GM23338 (cell line): ENCODE data around the gene SCRT2. TPM values are rescaled to one million over a fixed set of nuclear protein-coding genes. Genes with fewer than 3 reads are reported as not detected.

Source experiments
- ATAC-seq: fragments of 200-7000 bp; cut with Tn5 transposase; 3 replicates; pipeline ENCODE4 v1.9.1; 2020
- DNase-seq: peaks from one replicate; pipeline ENCODE4 v3.0.0-alpha.2; 2015; ENCODE audit warnings: low spot score
- H2AFZ ChIP-seq: fragments of 200-600 bp; sonication (generic); 2 replicates; pipeline ENCODE4 v1.8.0; 2016; ENCODE audit warnings: antibody characterized with exemption, mild to moderate bottlenecking, moderate library complexity
- H3F3A ChIP-seq: fragments of 200-600 bp; sonication (generic); replicated peaks from 2 replicates; pipeline ENCODE4 v1.8.0; 2017; ENCODE audit warnings: antibody characterized with exemption, mixed run types, low read depth
- H3K27ac ChIP-seq: fragments of 200-600 bp; sonication (generic); 2 replicates; pipeline ENCODE4 v1.6.1; 2016; ENCODE audit warnings: low read depth
- H3K27me3 ChIP-seq: fragments of 200-600 bp; sonication (generic); 2 replicates; pipeline ENCODE4 v1.8.0; 2016; ENCODE audit warnings: mild to moderate bottlenecking, mixed run types, moderate library complexity; ENCODE audit not compliant: insufficient read depth
- H3K36me3 ChIP-seq: fragments of 200-600 bp; sonication (generic); 2 replicates; pipeline ENCODE4 v1.8.0; 2016; ENCODE audit warnings: mild to moderate bottlenecking; ENCODE audit not compliant: insufficient read depth
- H3K4me1 ChIP-seq: fragments of 200-600 bp; sonication (generic); 2 replicates; pipeline ENCODE4 v1.8.0; 2016; ENCODE audit warnings: mild to moderate bottlenecking, moderate library complexity; ENCODE audit not compliant: insufficient read depth
- H3K4me2 ChIP-seq: fragments of 200-600 bp; sonication (generic); 2 replicates; pipeline ENCODE4 v1.7.1; 2017; ENCODE audit warnings: mixed run types
- H3K4me3 ChIP-seq: fragments of 200-600 bp; sonication (generic); 2 replicates; pipeline ENCODE4 v1.6.1; 2016; ENCODE audit warnings: mixed run types
- H3K79me2 ChIP-seq: fragments of 200-600 bp; sonication (generic); replicated peaks from 2 replicates; pipeline ENCODE4 v1.8.0; 2017; ENCODE audit warnings: mild to moderate bottlenecking; ENCODE audit not compliant: insufficient read depth
- H3K9me2 ChIP-seq: fragments of 200-600 bp; sonication (generic); 2 replicates; pipeline ENCODE4 v1.8.0; 2017; ENCODE audit not compliant: insufficient read depth
- H4K20me1 ChIP-seq: fragments of 200-600 bp; sonication (generic); replicated peaks from 2 replicates; pipeline ENCODE4 v1.8.0; 2017; ENCODE audit warnings: mild to moderate bottlenecking; ENCODE audit not compliant: insufficient read depth
- H3K27ac Mint-ChIP-seq: 2 replicates; pipeline ENCODE4 v1.8.0; 2020; ENCODE audit warnings: inconsistent platforms, mild to moderate bottlenecking, moderate library complexity, mixed read lengths
- H3K27me3 Mint-ChIP-seq: 3 replicates; pipeline ENCODE4 v1.8.0; 2022; ENCODE audit warnings: low read depth, mild to moderate bottlenecking, moderate library complexity, mixed read lengths, inconsistent platforms; ENCODE audit not compliant: insufficient read depth, poor library complexity
- H3K36me3 Mint-ChIP-seq: 3 replicates; pipeline ENCODE4 v1.8.0; 2021; ENCODE audit warnings: low read depth, mild to moderate bottlenecking, inconsistent platforms, moderate library complexity, mixed read lengths
- H3K4me1 Mint-ChIP-seq: 3 replicates; pipeline ENCODE4 v1.8.0; 2020; ENCODE audit warnings: mild to moderate bottlenecking, inconsistent platforms, mixed read lengths
- H3K4me3 Mint-ChIP-seq: 3 replicates; pipeline ENCODE4 v1.8.0; 2021; ENCODE audit warnings: moderate library complexity, mild to moderate bottlenecking, inconsistent platforms, mixed read lengths
- H3K9me3 Mint-ChIP-seq: 3 replicates; pipeline ENCODE4 v1.8.0; 2020; ENCODE audit warnings: moderate library complexity, mild to moderate bottlenecking, inconsistent platforms, mixed read lengths
- CREB1 ChIP-seq: fragments of 250-450 bp; sonication (Bioruptor Pico); IDR thresholded peaks from 2 replicates; pipeline ENCODE4 v1.5.0; 2020; ENCODE audit warnings: low read depth, mild to moderate bottlenecking, moderate library complexity
- CTCF ChIP-seq, 2 experiments: fragments of 200-600 bp in 1 of 2; sonication (generic) in 1 of 2; conservative IDR thresholded peaks; 2 replicates each; pipeline versions ENCODE4 v1.5.1 to v1.6.1; 2016 to 2017; ENCODE audit warnings: antibody characterized with exemption in 2 of 2, low read depth in 2 of 2, mild to moderate bottlenecking in 2 of 2, moderate library complexity in 1 of 2
- ETS1 ChIP-seq: IDR thresholded peaks from 2 replicates; pipeline ENCODE4 v1.6.1; 2016; ENCODE audit warnings: antibody characterized with exemption
- EZH2 ChIP-seq: fragments of 200-600 bp; sonication (generic); IDR thresholded peaks from one replicate; pipeline ENCODE4 v1.8.0; 2017; ENCODE audit warnings: antibody characterized with exemption, mild to moderate bottlenecking, low read depth; ENCODE audit not compliant: unreplicated experiment
- JUNB ChIP-seq: IDR thresholded peaks from one replicate; pipeline ENCODE4 v1.6.1; 2016; ENCODE audit warnings: antibody characterized with exemption; ENCODE audit not compliant: unreplicated experiment
- NANOG ChIP-seq: IDR thresholded peaks from 2 replicates; pipeline ENCODE4 v1.6.1; 2016; ENCODE audit warnings: antibody characterized with exemption, borderline replicate concordance
- REST ChIP-seq: IDR thresholded peaks from one replicate; pipeline ENCODE4 v1.6.1; 2018; ENCODE audit warnings: antibody characterized with exemption; ENCODE audit not compliant: unreplicated experiment
- ZNF114 ChIP-seq: fragments of 250-450 bp; sonication (Bioruptor Pico); IDR thresholded peaks from 2 replicates; pipeline ENCODE4 v1.5.0; 2020; ENCODE audit warnings: mild to moderate bottlenecking, moderate library complexity
- ZNF331 ChIP-seq: fragments of 250-450 bp; sonication (Bioruptor Pico); IDR thresholded peaks from 2 replicates; pipeline ENCODE4 v1.5.0; 2020; ENCODE audit warnings: low read depth, mild to moderate bottlenecking, moderate library complexity
- polyA plus RNA-seq: library from polyadenylated mRNA; unstranded; fragments of >200 nt; fragmentation: Nextera tagmentation; extraction: Ambion mirVana; gene quantifications from 2 replicates; pipeline ENCODE4 v1.2.1, GENCODE V29; 2016
- total RNA-seq: library from RNA; depleted of rRNA; stranded (reverse); fragments of >200 nt; shearing (Covaris generic); gene quantifications from 2 replicates; pipeline ENCODE4 v1.2.3, GENCODE V29; 2014

The SCRT2 gene
- total and polyA plus RNA-seq, 2 experiments from 2014 or later = 0.31 TPM; not detected in 1

GRCh38 chr20:617934-618690, 57.5 kb downstream of the SCRT2 start:
- H3K4me1 ChIP-seq = 0 out of 2 replicates have a peak, but pooled peaks cover under 1% of the 10 kb centered on the region
- Mint-ChIP-seq H3K9me3 (peaks cover 8% of the 10 kb centered on the region; the same call in 2 of the 3 replicates), H3K27ac (no peak overlapping the region), H3K4me1 (peaks cover 14% of the 10 kb centered on the region), H3K27me3 (peaks cover 6% of the 10 kb centered on the region), H3K4me3 (no peak overlapping the region), H3K36me3 (no peaks in the 10 kb centered on the region; the same call in 2 of the 3 replicates)
- H2AFZ ChIP-seq = no peak overlapping the region
- H3K27ac ChIP-seq = no peak overlapping the region
- no peak overlapping the region for H3K4me3 ChIP-seq
- no peaks in the 10 kb centered on the region for H3F3A ChIP-seq
- DNase-seq = no peak
- no peaks in the 10 kb centered on the region for H3K9me2 ChIP-seq
- H3K27me3 ChIP-seq = no peaks in the 10 kb centered on the region
- H4K20me1 ChIP-seq = no peaks in the 10 kb centered on the region
- H3K36me3 ChIP-seq = no peaks in the 10 kb centered on the region
- no peak overlapping the region for H3K4me2 ChIP-seq
- TF ChIP-seq ZNF114 (CRISPR knock-in tag) (no peak), CTCF (conservative IDR thresholded peaks at IDR 0.05; ENCODE audit: low read depth in 2 of 2) (no peak), JUNB (no peak), ETS1 (no peak), REST (no peak), ZNF331 (CRISPR knock-in tag) (no peak), NANOG (no peak), CREB1 (CRISPR knock-in tag) (no peak), EZH2 (no peak)
- ATAC-seq = no peak
- H3K79me2 ChIP-seq = no peaks in the 10 kb centered on the region
